HG03139 (cell line): ENCODE data around the gene LONP2.
"Not testable (repeated sequence)": the region's sequence is repeated elsewhere in the genome, so short reads cannot be mapped to it uniquely, and the experiment has no call there.

Experiments
- ATAC-seq: cut with Tn5 transposase; IDR thresholded peaks from one replicate; pipeline ENCODE4 v1.9.1; 2021; ENCODE audit not compliant: unreplicated experiment

The LONP2 gene

GRCh38 chr16:48235058-48235555, 9.0 kb upstream of the LONP2 start:
- no peak for ATAC-seq

GRCh38 chr16:48235556-48236136, 8.5 kb upstream of the LONP2 start:
- ATAC-seq = no peak

GRCh38 chr16:48236286-48236685, 7.8 kb upstream of the LONP2 start:
- no peak for ATAC-seq

GRCh38 chr16:48240147-48240546, 4.0 kb upstream of the LONP2 start:
- ATAC-seq = not testable (repeated sequence)

- ATAC-seq = no peak
Measured at GRCh38 chr16:48244863-48245195, 729 bp downstream of the LONP2 start.

GRCh38 chr16:48246066-48246465, 2.0 kb downstream of the LONP2 start:
- ATAC-seq = no peak

- no peak for ATAC-seq
Measured at GRCh38 chr16:48247311-48247710, 3.2 kb downstream of the LONP2 start, which contains the start of gene ABCC11. ABCC11 (minus strand) TSS chr16:48247539; CDS start chr16:48231921, 15,618 bp downstream.

- no peak for ATAC-seq
Measured at GRCh38 chr16:48250520-48251278, 6.6 kb downstream of the LONP2 start.

GRCh38 chr16:48252013-48252412, 7.9 kb downstream of the LONP2 start:
- ATAC-seq = no peak

- no peak for ATAC-seq
Measured at GRCh38 chr16:48256579-48257177, 12.6 kb downstream of the LONP2 start.

GRCh38 chr16:48261569-48261968, 17.5 kb downstream of the LONP2 start:
- no peak for ATAC-seq

GRCh38 chr16:48262631-48263030, 18.5 kb downstream of the LONP2 start:
- ATAC-seq = no peak

GRCh38 chr16:48269011-48269410, 24.9 kb downstream of the LONP2 start:
- no peak for ATAC-seq

- ATAC-seq = no peak
Measured at GRCh38 chr16:48271728-48272127, 27.6 kb downstream of the LONP2 start.

- no peak for ATAC-seq
Measured at GRCh38 chr16:48272837-48273421, 28.8 kb downstream of the LONP2 start.

GRCh38 chr16:48274476-48274875, 30.4 kb downstream of the LONP2 start:
- no peak for ATAC-seq

- no peak for ATAC-seq
Measured at GRCh38 chr16:48276102-48276501, 32.0 kb downstream of the LONP2 start.

GRCh38 chr16:48277158-48277557, 33.1 kb downstream of the LONP2 start:
- no peak for ATAC-seq

- ATAC-seq = no peak
Measured at GRCh38 chr16:48279199-48279598, 35.1 kb downstream of the LONP2 start.

- no peak for ATAC-seq
Measured at GRCh38 chr16:48280546-48280945, 36.4 kb downstream of the LONP2 start.

GRCh38 chr16:48282636-48283263, 38.6 kb downstream of the LONP2 start:
- ATAC-seq = no peak
